Natural killer cell treated with Interleukin-12 subunit alpha and Interleukin-12 subunit beta and Interleukin-15 and Interleukin-18, amount 100 ng/mL, for 72 hours (primary cell): Measurements from ENCODE around the gene ZNF451. TPM values are rescaled to one million over a fixed set of nuclear protein-coding genes. Genes with fewer than 3 reads are reported as not detected.

ENCODE experiments used
- ATAC-seq, 2 donors: fragments of 150-1000 bp; cut with Tn5 transposase in 1 of 2; sonication (Bioruptor Pico), chemical (Tn5 transposase) in 1 of 2; 2 replicates each; pipeline ENCODE4 v1.10.0; 2021
- DNase-seq: peaks from one replicate; pipeline ENCODE4 v3.0.0; 2022; ENCODE audit warnings: low spot score
- H3K27ac Mint-ChIP-seq, 2 donors: 1 replicate in 1 of 2; 2 replicates in 1 of 2; pipeline ENCODE4 v1.8.0; 2022; ENCODE audit warnings: mixed read lengths in 2 of 2, mild to moderate bottlenecking in 1 of 2, moderate library complexity in 1 of 2
- H3K27me3 Mint-ChIP-seq, 2 donors: 1 replicate in 1 of 2; 2 replicates in 1 of 2; pipeline ENCODE4 v1.8.0; 2022; ENCODE audit warnings: mixed read lengths in 2 of 2
- H3K36me3 Mint-ChIP-seq: one replicate; pipeline ENCODE4 v1.8.0; 2022; ENCODE audit warnings: mixed read lengths
- H3K4me1 Mint-ChIP-seq, 2 donors: 1 replicate in 1 of 2; 2 replicates in 1 of 2; pipeline ENCODE4 v1.8.0; 2022; ENCODE audit warnings: low read depth in 2 of 2, mixed read lengths in 2 of 2, mild to moderate bottlenecking in 1 of 2
- H3K4me3 Mint-ChIP-seq: one replicate; pipeline ENCODE4 v1.8.0; 2022; ENCODE audit warnings: mixed read lengths
- H3K9me3 Mint-ChIP-seq: 2 replicates; pipeline ENCODE4 v1.8.0; 2022; ENCODE audit warnings: mixed read lengths
- total RNA-seq, 2 donors: library from RNA; stranded (reverse); gene quantifications; one replicate each; pipeline ENCODE4 v1.2.3, GENCODE V29; 2022

ZNF451 gene
- total RNA-seq, 2 donors from 2014 or later = 53.8 to 81.2 TPM

DNA sequence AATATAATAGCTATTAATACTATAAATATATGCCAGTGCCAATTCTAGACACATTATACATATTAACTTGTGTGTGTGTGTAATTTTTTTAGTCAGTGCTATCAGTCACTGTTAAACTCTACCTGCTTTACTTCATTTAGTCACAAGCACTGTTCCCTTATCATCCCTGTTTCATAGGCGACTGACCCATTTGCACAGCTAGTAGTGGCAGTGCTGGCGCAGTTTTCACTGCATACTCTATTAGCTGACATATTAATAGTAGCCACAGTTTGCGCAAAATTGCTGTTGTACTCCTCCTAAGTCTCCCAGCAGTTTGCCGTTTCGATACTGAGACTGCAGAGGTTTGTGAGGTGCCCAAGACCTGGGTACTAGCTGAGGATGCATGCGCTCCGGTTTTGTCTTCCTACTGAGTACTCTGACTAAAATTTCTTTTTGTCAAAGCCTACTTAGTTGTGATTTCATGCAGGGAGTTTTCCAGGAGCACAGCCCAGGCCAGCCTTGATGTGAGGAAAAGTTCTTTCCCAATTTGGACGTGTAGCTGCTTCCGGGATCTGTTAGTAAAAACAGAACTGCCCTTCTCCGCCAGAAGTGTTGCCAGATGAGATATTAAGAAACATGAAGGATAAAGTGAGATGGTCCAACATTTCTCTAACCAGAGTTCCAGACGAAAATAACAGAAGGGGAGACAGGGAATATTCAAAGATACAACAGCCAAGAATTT lies 87.7 kb downstream of the ZNF451 start:
- Mint-ChIP-seq H3K9me3 (no peaks in the 10 kb centered on the region), H3K27ac (no peak overlapping the region)

DNA sequence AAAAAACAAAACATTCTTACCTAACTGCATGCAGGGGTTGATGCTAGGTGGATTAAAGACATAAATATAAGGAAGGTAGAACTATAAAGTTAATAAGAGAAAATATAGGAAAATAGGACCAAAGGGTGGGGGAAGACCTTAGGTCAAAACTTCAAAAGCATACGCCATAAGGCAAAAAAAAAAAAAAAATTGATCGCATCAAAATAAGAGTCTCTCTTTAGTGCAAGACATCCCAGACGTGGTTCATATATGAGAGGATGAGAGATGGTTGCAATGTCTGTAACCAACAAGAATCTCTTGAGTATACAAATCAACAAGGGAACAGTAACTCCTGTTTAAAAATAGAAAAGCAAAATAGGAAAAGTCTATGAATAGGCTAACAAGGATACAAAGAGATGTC lies 90.6 kb downstream of the ZNF451 start:
- DNase-seq (no peak), ATAC-seq (no peak)
- no peaks in the 10 kb centered on the region for H3K9me3 Mint-ChIP-seq
- no peaks in the 10 kb centered on the region for H3K27me3 Mint-ChIP-seq
- H3K4me3 Mint-ChIP-seq = no peak overlapping the region
- peaks cover 5% of the 10 kb centered on the region for H3K36me3 Mint-ChIP-seq
- H3K27ac Mint-ChIP-seq = peak overlapping the region in 1 of 2 donors; percentile 2
- no peaks in the 10 kb centered on the region for H3K4me1 Mint-ChIP-seq

More for the DNA sequence above, 87.7 kb downstream of the ZNF451 start:
- peaks cover 5% of the 10 kb centered on the region for H3K36me3 Mint-ChIP-seq
- no peak for ATAC-seq
- no peak for DNase-seq
- H3K4me1 Mint-ChIP-seq = peaks cover 12 to 14% of the 10 kb centered on the region in 2 donors
- H3K4me3 Mint-ChIP-seq = no peak overlapping the region
- H3K27me3 Mint-ChIP-seq = no peaks in the 10 kb centered on the region

DNA sequence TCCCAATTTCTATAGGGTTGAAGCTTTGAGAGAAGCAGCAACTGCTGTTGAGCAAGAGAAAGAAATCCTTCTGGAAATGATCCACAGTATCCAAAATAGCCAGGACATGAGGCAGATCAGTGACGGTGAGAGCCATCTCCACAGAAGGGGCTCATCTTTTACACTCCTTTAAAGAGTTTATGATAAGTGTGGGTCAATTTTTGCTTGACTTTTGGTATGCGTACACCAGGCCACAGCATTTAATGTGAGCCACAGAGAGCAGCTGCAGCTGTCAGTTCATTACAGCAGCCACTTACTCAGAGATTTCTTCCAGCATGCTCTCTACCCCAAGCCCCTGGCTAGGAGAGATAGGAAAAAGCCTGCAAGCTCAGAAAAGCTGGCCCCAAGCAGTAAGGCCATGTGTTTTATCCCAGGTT lies 92.0 kb downstream of the ZNF451 start:
- H3K27ac Mint-ChIP-seq = no peak overlapping the region

DNA sequence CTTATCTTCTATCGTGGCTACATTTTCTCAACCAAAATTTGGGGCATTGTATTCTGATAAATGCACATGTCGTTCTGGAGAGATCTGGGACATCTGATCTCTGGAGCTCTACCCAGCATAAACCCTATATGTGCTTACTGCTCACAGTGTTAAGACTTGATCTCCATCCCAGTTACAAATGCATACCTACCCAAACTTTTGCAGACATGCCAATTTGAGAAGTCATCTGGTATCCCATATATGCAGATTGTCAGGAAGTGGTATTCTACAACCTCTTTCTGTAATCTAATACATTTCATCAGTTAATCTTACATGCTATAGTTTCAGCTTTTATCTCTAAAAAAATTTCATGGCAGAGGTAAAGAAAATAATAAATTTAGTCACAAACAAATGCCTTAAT lies 93.3 kb downstream of the ZNF451 start:
- peaks cover 5% of the 10 kb centered on the region for H3K36me3 Mint-ChIP-seq
- no peak overlapping the region for H3K27ac Mint-ChIP-seq
- H3K4me3 Mint-ChIP-seq = no peak overlapping the region
- DNase-seq (no peak), ATAC-seq (no peak)
- no peaks in the 10 kb centered on the region for H3K4me1 Mint-ChIP-seq
- no peaks in the 10 kb centered on the region for H3K27me3 Mint-ChIP-seq
- H3K9me3 Mint-ChIP-seq = no peaks in the 10 kb centered on the region

More for the DNA sequence above, 92.0 kb downstream of the ZNF451 start:
- no peaks in the 10 kb centered on the region for H3K4me1 Mint-ChIP-seq
- no peaks in the 10 kb centered on the region for H3K27me3 Mint-ChIP-seq
- no peak for ATAC-seq
- H3K9me3 Mint-ChIP-seq = no peaks in the 10 kb centered on the region
- no peak for DNase-seq
- no peak overlapping the region for H3K4me3 Mint-ChIP-seq
- H3K36me3 Mint-ChIP-seq = peaks cover 5% of the 10 kb centered on the region

DNA sequence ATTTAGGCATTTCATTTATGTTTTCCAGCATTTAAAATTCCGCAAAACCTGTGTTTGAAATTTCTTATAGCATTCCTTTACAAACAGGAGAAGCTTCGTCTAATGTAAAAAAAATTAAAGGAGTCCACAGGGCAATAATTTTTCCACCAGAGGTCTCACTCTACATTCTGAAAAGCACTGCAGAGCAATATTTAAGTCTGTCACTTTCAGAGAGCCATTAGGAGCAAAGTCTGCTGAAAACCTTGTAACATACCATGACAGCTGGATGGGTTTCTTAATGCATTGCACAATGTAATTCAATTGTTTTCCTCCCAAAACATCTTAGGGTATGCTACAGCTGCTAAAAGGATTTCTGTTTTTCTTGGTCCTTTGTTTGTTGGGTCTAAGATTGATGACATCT lies 100.2 kb downstream of the ZNF451 start:
- DNase-seq (no peak), ATAC-seq (no peak)
- no peaks in the 10 kb centered on the region for H3K27me3 Mint-ChIP-seq
- H3K27ac Mint-ChIP-seq = no peak overlapping the region
- peaks cover 14% of the 10 kb centered on the region for H3K36me3 Mint-ChIP-seq
- H3K4me1 Mint-ChIP-seq = no peaks in the 10 kb centered on the region
- H3K4me3 Mint-ChIP-seq = no peak overlapping the region
- no peaks in the 10 kb centered on the region for H3K9me3 Mint-ChIP-seq

DNA sequence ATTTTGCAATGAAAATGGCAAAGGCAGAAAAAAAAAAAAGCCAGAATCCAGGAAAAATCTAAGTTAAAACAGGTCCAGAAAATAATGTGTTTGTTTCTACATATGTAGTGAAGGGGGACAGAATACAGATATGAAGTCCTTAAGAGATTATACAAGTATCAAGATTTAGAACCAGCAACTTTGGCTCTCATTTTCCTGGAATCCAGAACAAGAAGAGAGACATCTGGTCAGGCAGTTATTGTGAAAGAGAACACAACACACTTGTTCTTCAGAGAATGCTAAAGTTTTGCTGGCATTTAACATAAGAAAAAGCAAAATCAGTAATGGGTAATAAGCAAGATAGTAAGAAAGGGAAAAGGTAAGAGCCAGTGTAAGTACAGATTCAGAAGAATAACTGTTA lies 103.2 kb downstream of the ZNF451 start:
- Mint-ChIP-seq H3K4me3 (no peak overlapping the region), H3K36me3 (peaks cover 14% of the 10 kb centered on the region), H3K9me3 (no peaks in the 10 kb centered on the region), H3K4me1 (no peaks in the 10 kb centered on the region), H3K27ac (no peak overlapping the region), H3K27me3 (no peaks in the 10 kb centered on the region)
- no peak for DNase-seq
- ATAC-seq = no peak

DNA sequence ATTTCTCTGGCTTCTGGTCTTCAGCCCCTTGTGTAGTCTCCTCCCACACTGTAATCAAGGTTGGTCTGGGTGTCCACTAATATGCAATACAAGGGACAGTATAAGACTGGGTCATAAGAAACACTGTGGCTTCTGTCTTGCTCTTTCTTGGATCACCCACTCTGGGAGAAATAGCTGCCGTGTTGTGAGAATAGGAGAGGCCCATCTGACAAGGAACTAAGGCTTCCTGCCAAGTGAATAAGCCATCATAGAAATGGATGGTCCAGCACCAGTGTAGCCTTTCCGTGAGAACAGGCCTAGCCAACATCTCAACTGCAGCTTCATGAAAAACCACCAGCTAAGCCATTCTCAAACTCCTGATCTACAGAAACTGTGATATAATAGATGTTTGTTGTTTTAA lies 105.5 kb downstream of the ZNF451 start:
- Mint-ChIP-seq H3K4me1 (no peaks in the 10 kb centered on the region), H3K9me3 (no peaks in the 10 kb centered on the region), H3K27ac (no peak overlapping the region), H3K27me3 (no peaks in the 10 kb centered on the region), H3K4me3 (no peak overlapping the region), H3K36me3 (peaks cover 14% of the 10 kb centered on the region)
- DNase-seq (no peak), ATAC-seq (no peak)

DNA sequence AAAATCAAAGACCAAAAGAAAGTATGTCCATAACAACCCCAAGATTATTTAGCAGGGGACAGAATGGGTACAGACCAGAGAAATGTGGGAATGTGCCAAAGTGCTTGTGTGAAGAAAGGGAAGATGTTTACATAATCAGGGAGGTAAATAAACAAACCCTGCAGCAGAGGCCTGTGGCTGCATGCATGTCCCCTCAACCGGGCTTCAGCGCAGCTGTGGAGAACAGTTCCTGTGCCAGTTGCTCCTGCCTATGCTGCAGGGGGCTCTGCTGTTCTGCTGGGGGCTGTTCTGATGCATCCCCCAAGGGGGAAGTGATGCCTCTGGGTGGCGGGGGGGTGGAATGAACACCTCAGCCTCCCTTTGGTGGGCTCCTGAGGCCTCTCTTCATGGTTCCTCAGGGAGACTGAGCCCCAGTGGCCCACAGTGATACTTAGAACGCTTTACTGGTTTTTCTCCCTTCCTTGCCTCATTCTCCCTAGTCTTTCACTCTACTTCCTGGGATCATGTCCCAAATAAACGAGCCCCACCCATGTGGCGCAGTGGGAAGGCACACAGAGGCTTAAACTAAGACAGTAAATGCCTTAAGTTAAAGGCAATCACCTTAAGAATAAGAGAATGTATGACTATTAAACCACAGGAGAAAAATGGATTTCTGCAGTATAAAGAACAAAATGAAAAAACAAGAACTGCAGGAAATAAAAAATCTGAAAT lies 109.1 kb downstream of the ZNF451 start:
- H3K36me3 Mint-ChIP-seq = no peaks in the 10 kb centered on the region
- no peak for ATAC-seq
- no peak overlapping the region for H3K4me3 Mint-ChIP-seq
- no peak for DNase-seq
- H3K27me3 Mint-ChIP-seq = no peaks in the 10 kb centered on the region
- no peaks in the 10 kb centered on the region for H3K9me3 Mint-ChIP-seq
- no peak overlapping the region for H3K27ac Mint-ChIP-seq
- no peaks in the 10 kb centered on the region for H3K4me1 Mint-ChIP-seq

DNA sequence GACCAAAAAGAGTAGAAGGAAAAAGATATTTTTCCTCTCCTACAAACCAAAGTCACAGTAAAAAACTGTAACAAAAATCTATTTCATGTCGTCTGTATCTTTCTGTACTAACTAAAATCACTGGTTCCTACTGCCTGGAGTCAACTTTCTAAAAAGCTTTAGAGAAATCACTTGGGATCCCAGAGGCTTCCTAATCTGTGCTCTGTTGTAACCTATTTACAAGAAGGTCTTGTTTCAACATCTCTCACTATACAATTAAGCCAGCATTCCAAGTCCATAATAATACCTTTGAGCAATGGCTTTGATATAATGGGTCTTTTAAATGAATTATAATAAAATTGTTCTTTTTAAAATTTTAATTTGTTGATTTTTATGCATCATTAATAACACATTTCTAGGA lies 111.7 kb downstream of the ZNF451 start:
- no peaks in the 10 kb centered on the region for H3K9me3 Mint-ChIP-seq
- H3K4me1 Mint-ChIP-seq = no peaks in the 10 kb centered on the region
- H3K27ac Mint-ChIP-seq = no peak overlapping the region
- no peak overlapping the region for H3K4me3 Mint-ChIP-seq
- H3K36me3 Mint-ChIP-seq = no peaks in the 10 kb centered on the region
- H3K27me3 Mint-ChIP-seq = no peaks in the 10 kb centered on the region
- no peak for DNase-seq
- ATAC-seq = no peak

DNA sequence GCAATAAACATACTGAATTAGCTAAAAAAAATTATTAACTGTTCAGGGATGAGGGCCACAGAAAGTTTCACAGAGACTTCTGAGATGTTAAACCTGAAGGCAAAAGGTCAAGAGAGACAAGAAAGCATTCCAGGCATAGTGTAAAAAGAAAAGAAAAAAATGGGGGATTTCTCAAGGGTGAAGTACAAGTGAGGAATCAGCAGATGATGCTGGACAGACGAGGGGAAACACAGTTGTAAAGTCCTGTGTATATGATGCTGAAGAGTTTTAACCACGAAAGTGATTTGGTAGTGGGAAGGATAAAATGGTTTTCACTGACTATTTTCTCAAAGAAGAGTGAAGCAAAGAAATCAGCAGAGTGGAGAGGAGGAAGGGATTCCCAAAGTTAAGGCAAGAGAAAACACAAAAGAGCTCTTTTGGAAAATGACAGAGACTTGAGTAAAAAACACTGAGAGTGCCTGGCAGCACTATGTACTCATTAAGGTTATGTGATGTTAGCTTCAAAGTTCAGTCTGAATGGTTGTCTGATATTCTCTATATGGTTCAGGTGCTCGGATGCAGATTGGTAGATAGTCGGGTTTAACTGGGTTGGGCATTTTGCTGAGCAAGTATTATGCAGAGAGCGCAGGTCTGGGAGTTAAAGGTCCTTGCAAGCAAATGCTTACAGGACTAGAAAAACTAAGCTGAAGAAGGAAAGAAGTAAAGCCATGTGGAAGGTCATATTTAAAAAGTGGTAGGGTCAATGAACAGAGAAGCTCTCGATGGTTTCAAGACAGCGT lies 115.8 kb downstream of the ZNF451 start:
- H3K36me3 Mint-ChIP-seq = no peaks in the 10 kb centered on the region
- DNase-seq = no peak
- H3K27me3 Mint-ChIP-seq = no peaks in the 10 kb centered on the region
- H3K27ac Mint-ChIP-seq = no peak overlapping the region
- no peak for ATAC-seq
- no peak overlapping the region for H3K4me3 Mint-ChIP-seq
- no peaks in the 10 kb centered on the region for H3K4me1 Mint-ChIP-seq
- no peaks in the 10 kb centered on the region for H3K9me3 Mint-ChIP-seq

DNA sequence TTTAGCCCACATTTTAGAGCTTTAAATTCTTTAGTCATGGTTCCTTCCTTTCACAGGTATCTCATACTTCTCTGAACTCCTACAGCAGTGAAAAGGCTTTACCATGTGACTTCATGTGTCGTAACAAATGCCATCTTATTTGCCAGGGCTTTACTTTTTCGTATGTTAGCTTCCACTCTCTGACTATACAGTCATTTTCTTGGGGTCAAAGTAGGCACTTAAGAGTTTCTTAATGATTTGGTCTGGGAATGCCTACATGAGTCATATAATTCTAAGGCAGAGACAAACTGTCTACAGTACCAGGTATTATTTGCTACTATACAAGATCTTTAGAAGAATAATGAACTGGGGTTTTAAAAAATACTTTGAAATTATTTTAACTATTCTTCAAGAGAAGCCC lies 117.2 kb downstream of the ZNF451 start:
- Mint-ChIP-seq H3K36me3 (no peaks in the 10 kb centered on the region), H3K4me1 (no peaks in the 10 kb centered on the region), H3K27ac (no peak overlapping the region), H3K4me3 (no peak overlapping the region), H3K9me3 (no peaks in the 10 kb centered on the region), H3K27me3 (no peaks in the 10 kb centered on the region)
- peak in 1 of 2 donors; percentile 31 for ATAC-seq
- no peak for DNase-seq

DNA sequence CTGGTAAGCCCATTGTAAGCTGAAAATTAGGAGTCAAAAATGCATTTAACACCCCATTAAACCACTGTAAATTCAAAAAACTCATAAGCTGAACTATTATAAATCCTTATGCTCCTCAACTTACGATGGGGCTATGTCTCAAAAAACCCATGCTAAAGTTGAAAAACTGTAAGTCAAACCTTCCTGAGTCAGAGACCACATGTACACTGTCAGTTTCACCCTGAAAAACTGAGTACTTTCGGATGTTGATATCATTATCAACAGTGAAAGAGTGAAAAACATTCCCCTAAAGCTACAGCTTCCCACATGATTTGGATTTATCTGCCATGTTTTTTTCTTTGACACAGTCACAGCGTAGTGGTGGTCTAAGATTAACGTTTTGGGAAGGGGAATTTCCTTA lies 117.9 kb downstream of the ZNF451 start:
- ATAC-seq = peak in 1 of 2 donors; percentile 46
- Mint-ChIP-seq H3K27me3 (no peaks in the 10 kb centered on the region), H3K27ac (no peak overlapping the region), H3K36me3 (no peaks in the 10 kb centered on the region), H3K4me1 (no peaks in the 10 kb centered on the region), H3K9me3 (no peaks in the 10 kb centered on the region), H3K4me3 (no peak overlapping the region)
- no peak for DNase-seq

DNA sequence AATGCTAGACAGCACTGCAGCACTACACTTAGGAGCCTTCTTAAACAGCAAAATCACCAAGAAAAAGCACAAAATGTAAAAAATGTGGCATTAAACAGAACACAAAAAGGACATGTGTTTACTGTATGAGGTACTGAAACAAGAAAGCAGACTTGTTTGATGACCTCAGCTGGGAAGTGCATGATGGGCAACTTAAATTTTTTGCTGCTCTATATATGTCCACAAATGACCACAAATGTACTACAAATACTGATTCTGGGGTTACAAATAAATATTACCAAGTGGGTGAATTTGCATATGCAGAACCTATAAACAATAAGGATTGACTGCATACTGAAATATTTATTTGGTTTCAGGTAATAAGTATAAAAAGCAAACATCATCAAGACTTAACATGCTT lies 119.0 kb downstream of the ZNF451 start:
- no peak for ATAC-seq
- no peaks in the 10 kb centered on the region for H3K9me3 Mint-ChIP-seq
- no peak for DNase-seq
- H3K27ac Mint-ChIP-seq = no peak overlapping the region
- H3K4me3 Mint-ChIP-seq = no peak overlapping the region
- no peaks in the 10 kb centered on the region for H3K4me1 Mint-ChIP-seq
- H3K36me3 Mint-ChIP-seq = no peaks in the 10 kb centered on the region
- no peaks in the 10 kb centered on the region for H3K27me3 Mint-ChIP-seq

DNA sequence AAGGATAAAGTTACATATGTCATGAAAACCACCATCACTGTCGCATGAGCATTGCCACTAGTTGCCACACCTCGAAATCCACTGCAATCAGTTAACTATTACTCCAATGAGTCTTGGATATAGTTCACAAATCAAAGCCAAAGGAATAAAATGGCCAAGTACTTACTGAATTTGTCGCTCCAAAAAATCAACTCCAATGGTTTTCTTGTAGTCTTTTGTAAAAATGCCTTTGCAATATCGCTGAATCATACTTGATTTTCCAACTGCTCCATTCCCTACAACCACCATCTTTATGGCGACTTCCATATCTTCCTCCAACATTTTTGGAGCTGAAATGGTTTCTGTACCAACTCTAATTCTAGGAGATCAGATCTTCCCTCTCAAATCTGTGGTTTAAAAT lies 120.1 kb downstream of the ZNF451 start:
- H3K4me1 Mint-ChIP-seq = no peaks in the 10 kb centered on the region
- ATAC-seq (no peak), DNase-seq (no peak)
- H3K9me3 Mint-ChIP-seq = no peaks in the 10 kb centered on the region
- H3K27me3 Mint-ChIP-seq = peaks cover 0 to 5% of the 10 kb centered on the region in 2 donors
- H3K27ac Mint-ChIP-seq = no peak overlapping the region
- peaks cover 2% of the 10 kb centered on the region for H3K36me3 Mint-ChIP-seq
- H3K4me3 Mint-ChIP-seq = no peak overlapping the region
